H1 (cell line): Measurements from ENCODE around the gene PPP4R4. TPM values are rescaled to one million over a fixed set of nuclear protein-coding genes. Genes with fewer than 3 reads are reported as not detected.

Experiments
- BACH1 ChIP-seq: IDR thresholded peaks from 2 replicates; pipeline ENCODE4 v1.6.1; 2012; ENCODE audit warnings: low read length, improper control_type of control experiment
- BCL11A ChIP-seq, 2 experiments: IDR thresholded peaks; one replicate each; pipeline ENCODE4 v1.6.1; 2011; ENCODE audit warnings: low read depth in 2 of 2, low read length in 2 of 2, mild to moderate bottlenecking in 2 of 2
- CBX5 ChIP-seq: fragments of 300-800, 300-1000 bp; sonication (generic); IDR thresholded peaks from 2 replicates; pipeline ENCODE4 v1.7.1; 2016; ENCODE audit warnings: antibody characterized with exemption, low read length, low read depth
- CEBPB ChIP-seq: IDR thresholded peaks from 2 replicates; pipeline ENCODE4 v1.6.1; 2012; ENCODE audit warnings: low read depth, low read length
- CHD1 ChIP-seq: IDR thresholded peaks from 2 replicates; pipeline ENCODE4 v1.6.1; 2012; ENCODE audit warnings: low read depth, low read length, improper control_type of control experiment
- CTBP2 ChIP-seq: IDR thresholded peaks from 2 replicates; pipeline ENCODE4 v1.7.0; 2011; ENCODE audit warnings: borderline replicate concordance, mild to moderate bottlenecking, moderate library complexity, mixed read lengths, low read length; ENCODE audit not compliant: insufficient read depth, insufficient read length
- EZH2 ChIP-seq: fragments of 200-600 bp; sonication (generic); IDR thresholded peaks from 2 replicates; pipeline ENCODE4 v1.7.1; 2012; ENCODE audit warnings: low read depth, mild to moderate bottlenecking, moderate library complexity, low read length, inconsistent platforms; ENCODE audit not compliant: severe bottlenecking
- GABPA ChIP-seq: IDR thresholded peaks from 2 replicates; pipeline ENCODE4 v1.6.1; 2011; ENCODE audit warnings: mild to moderate bottlenecking, low read length, moderate library complexity, borderline replicate concordance; ENCODE audit not compliant: insufficient read depth
- HDAC2 ChIP-seq, 2 experiments: fragments of 300-600 bp in 1 of 2; sonication (generic) in 1 of 2; IDR thresholded peaks; 2 replicates each; pipeline ENCODE4 v1.6.1; 2011 to 2012; ENCODE audit warnings: low read depth in 2 of 2, low read length in 2 of 2, mild to moderate bottlenecking in 2 of 2, moderate library complexity in 2 of 2, borderline replicate concordance in 1 of 2, inconsistent platforms in 1 of 2
- JUND ChIP-seq: IDR thresholded peaks from 2 replicates; pipeline ENCODE4 v1.6.1; 2011; ENCODE audit warnings: mild to moderate bottlenecking, improper control_type of control experiment, low read length
- KDM1A ChIP-seq: fragments of 200-600, 300-600 bp; sonication (generic); IDR thresholded peaks from 2 replicates; pipeline ENCODE4 v1.7.1; 2016; ENCODE audit warnings: mild to moderate bottlenecking, low read length, borderline replicate concordance
- MAFK ChIP-seq: IDR thresholded peaks from 2 replicates; pipeline ENCODE4 v1.6.1; 2012; ENCODE audit warnings: low read depth, mild to moderate bottlenecking, improper control_type of control experiment, low read length
- MAX ChIP-seq: IDR thresholded peaks from 2 replicates; pipeline ENCODE4 v1.6.1; 2012; ENCODE audit warnings: inconsistent platforms
- NRF1 ChIP-seq: IDR thresholded peaks from 2 replicates; pipeline ENCODE4 v1.6.1; 2011; ENCODE audit warnings: mild to moderate bottlenecking, low read depth, low read length, improper control_type of control experiment
- POLR2A ChIP-seq, 2 experiments: IDR thresholded peaks; 1 replicate in 1 of 2; 2 replicates in 1 of 2; pipeline ENCODE4 v1.6.1; 2011; ENCODE audit warnings: low read depth in 2 of 2, low read length in 2 of 2, mild to moderate bottlenecking in 2 of 2; ENCODE audit errors: control extremely low read depth in 1 of 2
- RNF2 ChIP-seq: fragments of 200-900, 300-1000 bp; sonication (generic); IDR thresholded peaks from 2 replicates; pipeline ENCODE4 v1.7.1; 2016; ENCODE audit warnings: borderline replicate concordance, low read depth, mild to moderate bottlenecking, antibody characterized with exemption, low read length; ENCODE audit not compliant: poor library complexity, severe bottlenecking; ENCODE audit errors: missing control alignments
- SIN3A ChIP-seq, 2 experiments: IDR thresholded peaks in 1 of 2; conservative IDR thresholded peaks in 1 of 2; 2 replicates each; pipeline ENCODE4 v1.6.1; 2011 to 2012; ENCODE audit warnings: low read length in 2 of 2, improper control_type of control experiment in 1 of 2, low read depth in 1 of 2, mild to moderate bottlenecking in 1 of 2
- SIX5 ChIP-seq: IDR thresholded peaks from 2 replicates; pipeline ENCODE4 v1.6.1; 2011; ENCODE audit warnings: mild to moderate bottlenecking, low read depth, low read length
- SRF ChIP-seq: IDR thresholded peaks from 2 replicates; pipeline ENCODE4 v1.6.1; 2011; ENCODE audit warnings: mild to moderate bottlenecking, low read depth, low read length, moderate library complexity
- TBP ChIP-seq: IDR thresholded peaks from 2 replicates; pipeline ENCODE4 v1.6.1; 2011; ENCODE audit warnings: low read depth, low read length, improper control_type of control experiment
- TEAD4 ChIP-seq: IDR thresholded peaks from 2 replicates; pipeline ENCODE4 v1.6.1; 2012; ENCODE audit warnings: low read depth, low read length, inconsistent platforms, mixed read lengths
- USF2 ChIP-seq: IDR thresholded peaks from 2 replicates; pipeline ENCODE4 v1.6.1; 2011; ENCODE audit warnings: low read length, improper control_type of control experiment
- ZNF274 ChIP-seq: IDR thresholded peaks from 2 replicates; pipeline ENCODE4 v1.7.0; 2012; ENCODE audit warnings: low read length, borderline replicate concordance; ENCODE audit errors: extremely low read depth
- polyA plus RNA-seq, 7 experiments: library from polyadenylated mRNA; depleted of rRNA in 3 of 7; stranded (reverse) in 5 of 7; unstranded in 2 of 7; fragments of >200 nt in 5 of 7; fragments of 200-250 nt in 2 of 7; gene quantifications; 1 replicate in 5 of 7; 2 replicates in 1 of 7; 4 replicates in 1 of 7; pipeline versions ENCODE4 v1.2.1 to v1.2.3, GENCODE V29; 2011 to 2013; ENCODE audit warnings: missing spikeins in 2 of 7, mixed read lengths in 2 of 7
- total RNA-seq: library from RNA; stranded (reverse); fragmentation: NEBNext Ultra II Directional; extraction: Animal tissue kit (Norgen Biotek cat#: 25700); gene quantifications from 2 replicates; pipeline ENCODE4 v1.2.1, GENCODE V29; 2021

The PPP4R4 gene
- total and polyA plus RNA-seq, 2 of the 8 experiments (the other 6 are each of a cell fraction or from before 2014, with no cell fraction given), result 3.3 to 9.6 TPM

- TF ChIP-seq SIN3A (conservative IDR thresholded peaks at IDR 0.05 in 1 of 2, IDR thresholded peaks at IDR 0.05 in 1 of 2; ENCODE audit: low read depth in 1 of 2, low read length in 2 of 2), result peak; percentile 64 to 89; a peak in 2 of 4 replicates
- no peak for TF ChIP-seq BACH1
- TF ChIP-seq USF2, result no peak
- TF ChIP-seq SIX5, result no peak
- no peak for TF ChIP-seq GABPA
- TF ChIP-seq MAX, result peak; percentile 43; the same call in 1 of the 2 replicates
- no peak for TF ChIP-seq JUND
- TF ChIP-seq ZNF274, result no peak
- TF ChIP-seq RNF2, result no peak
- no peak for TF ChIP-seq CHD1
- peak; percentile 16; the same call in 1 of the 2 replicates for TF ChIP-seq KDM1A
- no peak for TF ChIP-seq MAFK
- 0 out of 3 replicates have a peak, but pooled peaks of 1 of the 2 experiments have one; percentile 23 for TF ChIP-seq POLR2A (IDR thresholded peaks at IDR 0.05; ENCODE audit: control extremely low read depth in 1 of 2, low read depth in 2 of 2, low read length in 2 of 2)
- no peak for TF ChIP-seq SRF
- TF ChIP-seq CEBPB, result no peak
- no peak for TF ChIP-seq CBX5
- TF ChIP-seq BCL11A (IDR thresholded peaks at IDR 0.05; ENCODE audit: low read depth in 2 of 2, low read length in 2 of 2), result no peak
- TF ChIP-seq HDAC2 (IDR thresholded peaks at IDR 0.05; ENCODE audit: borderline replicate concordance in 1 of 2, low read depth in 2 of 2, low read length in 2 of 2), result 0 out of 4 replicates have a peak, but pooled peaks of 1 of the 2 experiments have one; percentile 24
- no peak for TF ChIP-seq NRF1
- TF ChIP-seq EZH2, result no peak
- TF ChIP-seq TBP, result no peak
- TF ChIP-seq CTBP2, result peak; percentile 89
- TF ChIP-seq TEAD4, result no peak
Observed at GRCh38 chr14:94129111-94129757, 44.9 kb upstream of the PPP4R4 start, which contains the start of gene IFI27L2 (continued).
